ENCODE data around the gene DNAJC3. TPM values are rescaled to one million over a fixed set of nuclear protein-coding genes. Genes with fewer than 3 reads are reported as not detected.
"Not testable (repeated sequence)": the region's sequence is repeated elsewhere in the genome, so short reads cannot be mapped to it uniquely, and the experiment has no call there.

The DNAJC3 gene
- total RNA-seq, 2 experiments from 2014 or later: 15.9 to 16.8 TPM

- ATAC-seq (no peak), DNase-seq (no peak)
- POLR2A ChIA-PET: no interaction called here
- Mint-ChIP-seq H3K4me3 (no peak overlapping the region), H3K4me1 (ENCODE audit: low read depth) (peaks cover 5% of the 10 kb centered on the region), H3K27me3 (no peaks in the 10 kb centered on the region), H3K9me3 (peaks cover 2% of the 10 kb centered on the region), H3K27ac (no peak overlapping the region), H3K36me3 (ENCODE audit: low read depth) (peaks cover 5% of the 10 kb centered on the region)
- intact Hi-C loops (cut with micrococcal nuclease): no loop called here
- no peak for TF ChIP-seq CTCF (IDR thresholded peaks at IDR 0.05)
- CTCF ChIA-PET: interaction anchor here (0.6 kb wide), 1 partner anchor 17 kb away, joined by 6 read pairs; no protein-coding TSS in a partner anchor
Measured at GRCh38 chr13:95749545-95749944, 72.6 kb downstream of the DNAJC3 start.

GRCh38 chr13:95752677-95753076 lies 75.7 kb downstream of the DNAJC3 start:
- H3K9me3 Mint-ChIP-seq: peaks cover 2% of the 10 kb centered on the region
- H3K36me3 Mint-ChIP-seq (ENCODE audit: low read depth): peaks cover 10% of the 10 kb centered on the region
- CTCF ChIA-PET: interaction anchor here (1.2 kb wide), 1 partner anchor 129 kb away, joined by 3 read pairs; no protein-coding TSS in a partner anchor
- intact Hi-C loops (cut with micrococcal nuclease): no loop called here
- H3K4me3 Mint-ChIP-seq: no peak overlapping the region
- no peak for ATAC-seq
- H3K27ac Mint-ChIP-seq: no peak overlapping the region
- TF ChIP-seq CTCF (IDR thresholded peaks at IDR 0.05): no peak
- no peaks in the 10 kb centered on the region for H3K27me3 Mint-ChIP-seq
- POLR2A ChIA-PET: no interaction called here
- H3K4me1 Mint-ChIP-seq (ENCODE audit: low read depth): peaks cover 10% of the 10 kb centered on the region
- DNase-seq: no peak

DNA sequence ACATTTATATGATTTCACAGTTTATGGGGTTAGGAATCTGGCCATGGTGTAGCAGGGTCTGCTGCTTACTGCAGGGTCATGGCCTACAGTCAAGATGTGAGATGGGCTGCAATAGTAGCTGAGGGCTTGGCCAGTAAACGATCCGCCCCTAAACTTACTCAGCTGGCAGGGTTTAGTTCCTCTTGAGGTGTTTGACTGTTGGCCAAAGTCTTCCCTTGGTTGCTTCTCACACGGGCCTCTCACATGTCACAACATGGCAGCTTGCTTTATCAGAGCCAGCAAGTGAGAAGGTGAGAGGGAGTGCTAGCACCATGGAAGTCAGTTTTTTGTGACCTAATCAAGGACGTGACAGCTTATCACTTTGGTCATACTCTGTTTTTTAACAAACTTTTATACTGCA lies 77.1 kb downstream of the DNAJC3 start:
- TF ChIP-seq CTCF (IDR thresholded peaks at IDR 0.05): no peak
- Mint-ChIP-seq H3K27me3 (no peaks in the 10 kb centered on the region), H3K4me1 (ENCODE audit: low read depth) (peaks cover 9% of the 10 kb centered on the region), H3K27ac (no peak overlapping the region), H3K36me3 (ENCODE audit: low read depth) (peaks cover 12% of the 10 kb centered on the region), H3K4me3 (no peak overlapping the region), H3K9me3 (peaks cover 2% of the 10 kb centered on the region)
- intact Hi-C loops (cut with micrococcal nuclease): no loop called here
- CTCF ChIA-PET: no interaction called here
- ATAC-seq (no peak), DNase-seq (no peak)
- POLR2A ChIA-PET: no interaction called here

GRCh38 chr13:95756072-95756471 lies 79.1 kb downstream of the DNAJC3 start:
- no peak for TF ChIP-seq CTCF (IDR thresholded peaks at IDR 0.05)

GRCh38 chr13:95762626-95763025 lies 85.7 kb downstream of the DNAJC3 start:
- POLR2A ChIA-PET; H3K4me1 Mint-ChIP-seq (ENCODE audit: low read depth); H3K4me3 Mint-ChIP-seq; intact Hi-C loops (cut with micrococcal nuclease); H3K27ac Mint-ChIP-seq; DNase-seq; H3K9me3 Mint-ChIP-seq; ATAC-seq; H3K27me3 Mint-ChIP-seq: not testable (repeated sequence)
- H3K36me3 Mint-ChIP-seq (ENCODE audit: low read depth): peaks cover 20% of the 10 kb centered on the region
- CTCF ChIA-PET: interaction anchor here (1.1 kb wide), 1 partner anchor 139 kb away, joined by 3 read pairs; no protein-coding TSS in a partner anchor

More at GRCh38 chr13:95756072-95756471, 79.1 kb downstream of the DNAJC3 start:
- ChIA-PET CTCF (interaction anchor here (0.9 to 1.0 kb wide), 2 partner anchors 96 to 352 kb away, joined by 3 read pairs; no protein-coding TSS in a partner anchor), POLR2A (interaction anchor here (0.6 to 0.7 kb wide), 2 partner anchors 11 to 47 kb away, joined by 3 to 5 read pairs; no protein-coding TSS in a partner anchor)
- Mint-ChIP-seq H3K27ac (peak overlapping the region; percentile 40), H3K27me3 (no peaks in the 10 kb centered on the region), H3K36me3 (ENCODE audit: low read depth) (peaks cover 14% of the 10 kb centered on the region), H3K9me3 (peaks cover 2% of the 10 kb centered on the region), H3K4me1 (ENCODE audit: low read depth) (peaks cover 7% of the 10 kb centered on the region), H3K4me3 (no peak overlapping the region)
- intact Hi-C loops (cut with micrococcal nuclease): no loop called here
- ATAC-seq: no peak
- no peak for DNase-seq
